ENCODE data around the gene FBXO38. TPM values are rescaled to one million over a fixed set of nuclear protein-coding genes. Genes with fewer than 3 reads are reported as not detected.

FBXO38 gene
- total and polyA plus RNA-seq, 2 of the 13 experiments (the other 11 are each of a cell fraction or from before 2014, with no cell fraction given), result 24.8 to 35.9 TPM

DNA sequence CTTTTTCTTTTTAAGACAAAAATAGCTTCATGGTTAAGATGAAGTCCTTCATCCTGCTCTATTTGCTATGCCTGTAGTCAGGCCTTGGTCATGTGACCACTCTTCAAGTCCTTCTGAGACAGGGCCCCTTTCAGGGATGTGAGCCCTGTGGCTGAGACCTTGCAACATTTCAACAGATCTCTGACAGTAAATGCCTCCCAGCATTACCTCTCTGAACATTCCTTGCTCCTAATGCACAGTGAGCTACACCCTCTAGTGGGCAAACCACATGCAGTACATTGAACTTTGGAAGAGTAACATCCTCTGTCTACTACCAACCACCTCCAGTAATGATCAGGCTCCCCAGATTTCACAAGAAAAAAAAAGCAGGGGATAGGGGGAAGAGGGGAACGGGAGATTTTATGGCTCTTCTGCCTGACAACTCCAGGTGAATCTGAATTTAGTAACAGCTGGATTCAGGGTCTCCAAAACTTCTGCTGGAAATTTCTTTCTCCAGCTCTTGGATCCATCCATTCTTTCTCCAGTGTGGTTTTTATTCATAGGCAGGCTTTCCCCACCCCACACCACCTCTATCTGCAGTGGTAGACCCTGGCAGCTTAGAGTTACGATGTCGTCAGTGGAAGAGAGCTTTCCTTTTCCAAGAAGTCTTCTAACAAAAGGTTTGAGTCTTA is 8.9 kb upstream of the FBXO38 start (continued):
- TF ChIP-seq, protein P1, sequence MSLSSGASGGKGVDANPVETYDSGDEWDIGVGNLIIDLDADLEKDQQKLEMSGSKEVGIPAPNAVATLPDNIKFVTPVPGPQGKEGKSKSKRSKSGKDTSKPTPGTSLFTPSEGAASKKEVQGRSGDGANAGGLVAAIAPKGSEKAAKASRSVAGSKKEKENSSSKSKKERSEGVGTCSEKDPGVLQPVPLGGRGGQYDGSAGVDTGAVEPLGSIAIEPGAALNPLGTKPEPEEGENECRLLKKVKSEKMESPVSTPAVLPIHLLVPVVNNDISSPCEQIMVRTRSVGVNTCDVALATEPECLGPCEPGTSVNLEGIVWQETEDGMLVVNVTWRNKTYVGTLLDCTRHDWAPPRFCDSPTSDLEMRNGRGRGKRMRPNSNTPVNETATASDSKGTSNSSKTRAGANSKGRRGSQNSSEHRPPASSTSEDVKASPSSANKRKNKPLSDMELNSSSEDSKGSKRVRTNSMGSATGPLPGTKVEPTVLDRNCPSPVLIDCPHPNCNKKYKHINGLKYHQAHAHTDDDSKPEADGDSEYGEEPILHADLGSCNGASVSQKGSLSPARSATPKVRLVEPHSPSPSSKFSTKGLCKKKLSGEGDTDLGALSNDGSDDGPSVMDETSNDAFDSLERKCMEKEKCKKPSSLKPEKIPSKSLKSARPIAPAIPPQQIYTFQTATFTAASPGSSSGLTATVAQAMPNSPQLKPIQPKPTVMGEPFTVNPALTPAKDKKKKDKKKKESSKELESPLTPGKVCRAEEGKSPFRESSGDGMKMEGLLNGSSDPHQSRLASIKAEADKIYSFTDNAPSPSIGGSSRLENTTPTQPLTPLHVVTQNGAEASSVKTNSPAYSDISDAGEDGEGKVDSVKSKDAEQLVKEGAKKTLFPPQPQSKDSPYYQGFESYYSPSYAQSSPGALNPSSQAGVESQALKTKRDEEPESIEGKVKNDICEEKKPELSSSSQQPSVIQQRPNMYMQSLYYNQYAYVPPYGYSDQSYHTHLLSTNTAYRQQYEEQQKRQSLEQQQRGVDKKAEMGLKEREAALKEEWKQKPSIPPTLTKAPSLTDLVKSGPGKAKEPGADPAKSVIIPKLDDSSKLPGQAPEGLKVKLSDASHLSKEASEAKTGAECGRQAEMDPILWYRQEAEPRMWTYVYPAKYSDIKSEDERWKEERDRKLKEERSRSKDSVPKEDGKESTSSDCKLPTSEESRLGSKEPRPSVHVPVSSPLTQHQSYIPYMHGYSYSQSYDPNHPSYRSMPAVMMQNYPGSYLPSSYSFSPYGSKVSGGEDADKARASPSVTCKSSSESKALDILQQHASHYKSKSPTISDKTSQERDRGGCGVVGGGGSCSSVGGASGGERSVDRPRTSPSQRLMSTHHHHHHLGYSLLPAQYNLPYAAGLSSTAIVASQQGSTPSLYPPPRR (CRISPR knock-in tag; IDR thresholded peaks at IDR 0.05; ENCODE audit: borderline replicate concordance), result no peak
- no peak for TF ChIP-seq TGIF2 (CRISPR knock-in tag; IDR thresholded peaks at IDR 0.05)
- TF ChIP-seq HNF4A (CRISPR knock-in tag; IDR thresholded peaks at IDR 0.05), result peak; percentile 67
- no peak for TF ChIP-seq GMEB2 (CRISPR knock-in tag; IDR thresholded peaks at IDR 0.05; ENCODE audit: low read depth)
- TF ChIP-seq CCDC6 (CRISPR knock-in tag; IDR thresholded peaks at IDR 0.05), result peak; percentile 46; the same call in 1 of the 2 replicates
- no peak for TF ChIP-seq CREM (IDR thresholded peaks at IDR 0.05)
- no peak for TF ChIP-seq CREM (CRISPR knock-in tag; IDR thresholded peaks at IDR 0.05)
- TF ChIP-seq, protein P2, sequence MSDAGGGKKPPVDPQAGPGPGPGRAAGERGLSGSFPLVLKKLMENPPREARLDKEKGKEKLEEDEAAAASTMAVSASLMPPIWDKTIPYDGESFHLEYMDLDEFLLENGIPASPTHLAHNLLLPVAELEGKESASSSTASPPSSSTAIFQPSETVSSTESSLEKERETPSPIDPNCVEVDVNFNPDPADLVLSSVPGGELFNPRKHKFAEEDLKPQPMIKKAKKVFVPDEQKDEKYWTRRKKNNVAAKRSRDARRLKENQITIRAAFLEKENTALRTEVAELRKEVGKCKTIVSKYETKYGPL (CRISPR knock-in tag; IDR thresholded peaks at IDR 0.05), result no peak
- no peak for TF ChIP-seq NKX3-1 (CRISPR knock-in tag; IDR thresholded peaks at IDR 0.05)
- TF ChIP-seq ZNF614 (CRISPR knock-in tag; IDR thresholded peaks at IDR 0.05; ENCODE audit: borderline replicate concordance), result no peak
- TF ChIP-seq MYNN (CRISPR knock-in tag; IDR thresholded peaks at IDR 0.05; ENCODE audit: low read depth), result no peak
- no peak for TF ChIP-seq ZNF841 (CRISPR knock-in tag; IDR thresholded peaks at IDR 0.05; ENCODE audit: borderline replicate concordance)
- TF ChIP-seq NFKB2 (CRISPR knock-in tag; IDR thresholded peaks at IDR 0.05; ENCODE audit: borderline replicate concordance), result no peak
- TF ChIP-seq SIN3B (IDR thresholded peaks at IDR 0.05; ENCODE audit: low read length), result no peak
- TF ChIP-seq HNRNPH1 (optimal IDR thresholded peaks at IDR 0.05; ENCODE audit: low read depth, low read length), result no peak
- TF ChIP-seq ZNF20 (CRISPR knock-in tag; IDR thresholded peaks at IDR 0.05), result no peak
- TF ChIP-seq ZNF256 (CRISPR knock-in tag; conservative IDR thresholded peaks at IDR 0.05), result no peak
- no peak for TF ChIP-seq ZSCAN9 (CRISPR knock-in tag; IDR thresholded peaks at IDR 0.05; ENCODE audit: borderline replicate concordance)
- TF ChIP-seq ZNF839 (CRISPR knock-in tag; IDR thresholded peaks at IDR 0.05; ENCODE audit: borderline replicate concordance), result no peak
- TF ChIP-seq, protein P3, sequence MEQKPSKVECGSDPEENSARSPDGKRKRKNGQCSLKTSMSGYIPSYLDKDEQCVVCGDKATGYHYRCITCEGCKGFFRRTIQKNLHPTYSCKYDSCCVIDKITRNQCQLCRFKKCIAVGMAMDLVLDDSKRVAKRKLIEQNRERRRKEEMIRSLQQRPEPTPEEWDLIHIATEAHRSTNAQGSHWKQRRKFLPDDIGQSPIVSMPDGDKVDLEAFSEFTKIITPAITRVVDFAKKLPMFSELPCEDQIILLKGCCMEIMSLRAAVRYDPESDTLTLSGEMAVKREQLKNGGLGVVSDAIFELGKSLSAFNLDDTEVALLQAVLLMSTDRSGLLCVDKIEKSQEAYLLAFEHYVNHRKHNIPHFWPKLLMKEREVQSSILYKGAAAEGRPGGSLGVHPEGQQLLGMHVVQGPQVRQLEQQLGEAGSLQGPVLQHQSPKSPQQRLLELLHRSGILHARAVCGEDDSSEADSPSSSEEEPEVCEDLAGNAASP (CRISPR knock-in tag; IDR thresholded peaks at IDR 0.05; ENCODE audit: borderline replicate concordance), result no peak
- no peak for TF ChIP-seq ZNF337 (CRISPR knock-in tag; IDR thresholded peaks at IDR 0.05; ENCODE audit: borderline replicate concordance, low read depth)
- TF ChIP-seq MIER3 (CRISPR knock-in tag; IDR thresholded peaks at IDR 0.05; ENCODE audit: borderline replicate concordance), result peak; percentile 71; the same call in 1 of the 2 replicates
- no peak for TF ChIP-seq HNRNPK (IDR thresholded peaks at IDR 0.05; ENCODE audit: low read depth, low read length, poor library complexity, severe bottlenecking)

Measured in HepG2 (cell line).